Smooth muscle cell (in vitro differentiated cells): ENCODE measurements around the gene AKAP4. TPM values are rescaled to one million over a fixed set of nuclear protein-coding genes. Genes with fewer than 3 reads are reported as not detected.

Source experiments
- DNase-seq: peaks from one replicate; lab custom pipeline; 2025; ENCODE audit not compliant: unreplicated experiment; lab: John Stamatoyannopoulos, UW
- H2AFZ ChIP-seq: fragments of 200-600 bp; sonication (generic); 2 replicates; pipeline ENCODE4 v1.6.0; 2016; ENCODE audit warnings: antibody characterized with exemption, low read depth, mild to moderate bottlenecking
- H3F3A ChIP-seq: fragments of 200-600 bp; sonication (generic); 2 replicates; pipeline ENCODE4 v1.6.0; 2017; ENCODE audit warnings: antibody characterized with exemption, low read depth
- H3K27ac ChIP-seq: fragments of 200-600 bp; sonication (generic); 2 replicates; pipeline ENCODE4 v1.5.1; 2016; ENCODE audit warnings: low read depth, mild to moderate bottlenecking
- H3K27me3 ChIP-seq: fragments of 200-600 bp; sonication (generic); 2 replicates; pipeline ENCODE4 v1.6.1; 2016; ENCODE audit warnings: low read depth, mild to moderate bottlenecking
- H3K36me3 ChIP-seq: fragments of 200-600 bp; sonication (generic); 2 replicates; pipeline ENCODE4 v1.5.1; 2016; ENCODE audit warnings: low read depth
- H3K4me1 ChIP-seq: fragments of 200-600 bp; sonication (generic); 2 replicates; pipeline ENCODE4 v1.5.1; 2016; ENCODE audit warnings: low read depth
- H3K4me2 ChIP-seq: fragments of 200-600 bp; sonication (generic); 2 replicates; pipeline ENCODE4 v1.6.0; 2016; ENCODE audit warnings: mild to moderate bottlenecking
- H3K4me3 ChIP-seq: fragments of 200-600 bp; sonication (generic); 2 replicates; pipeline ENCODE4 v1.5.1; 2016; ENCODE audit warnings: mild to moderate bottlenecking
- H3K79me2 ChIP-seq: fragments of 200-600 bp; sonication (generic); 2 replicates; pipeline ENCODE4 v1.6.0; 2016; ENCODE audit warnings: low read depth, mild to moderate bottlenecking
- H3K9ac ChIP-seq: fragments of 200-600 bp; sonication (generic); 2 replicates; pipeline ENCODE4 v1.6.0; 2016; ENCODE audit warnings: low read depth
- H3K9me3 ChIP-seq: fragments of 200-600 bp; sonication (generic); replicated peaks from 2 replicates; pipeline ENCODE4 v1.5.1; 2016; ENCODE audit warnings: low read depth
- H4K20me1 ChIP-seq: fragments of 200-600 bp; sonication (generic); 2 replicates; pipeline ENCODE4 v1.6.0; 2016; ENCODE audit warnings: low read depth
- CTCF ChIP-seq: fragments of 200-600 bp; sonication (generic); IDR thresholded peaks from 2 replicates; pipeline ENCODE4 v1.5.1; 2017; ENCODE audit warnings: borderline replicate concordance, mild to moderate bottlenecking, antibody characterized with exemption; ENCODE audit not compliant: insufficient read depth, poor library complexity, severe bottlenecking
- WGBS: methylation state at CpG from one replicate; pipeline ENCODE4 v1.1.7; 2016; ENCODE audit warnings: low lambda C conversion rate; 5-methylcytosine and 5-hydroxymethylcytosine counted together
- polyA plus RNA-seq: library from polyadenylated mRNA; unstranded; fragments of >200 nt; fragmentation: Nextera tagmentation; extraction: Ambion mirVana; gene quantifications from 2 replicates; pipeline ENCODE4 v1.2.1, GENCODE V29; 2016
- total RNA-seq: library from RNA; depleted of rRNA; stranded (reverse); fragments of >200 nt; gene quantifications from 2 replicates; pipeline ENCODE4 v1.2.3, GENCODE V29; 2014

The AKAP4 gene
- total RNA-seq (not detected in 2 replicates), polyA plus RNA-seq (not detected in 2 replicates)

GRCh38 chrX:50200907-50201306 is at the start of gene AKAP4:
AKAP4 (minus strand) TSS chrX:50201007; CDS start chrX:50200889, 118 bp downstream.
- no peaks in the 10 kb centered on the region for H3K9me3 ChIP-seq
- H3K9ac ChIP-seq = no peak within 1 kb of the TSS
- H3K27me3 ChIP-seq = no peaks in the 10 kb centered on the region
- no peaks in the 10 kb centered on the region for H4K20me1 ChIP-seq
- DNase-seq = no peak
- no peaks in the 10 kb centered on the region for H3K4me1 ChIP-seq
- no peaks in the 10 kb centered on the region for H3K36me3 ChIP-seq
- H3K27ac ChIP-seq = peak within 1 kb of the TSS; percentile 47
- no peak within 1 kb of the TSS for H2AFZ ChIP-seq
- no peak within 1 kb of the TSS for H3K4me2 ChIP-seq
- H3K79me2 ChIP-seq = no peaks in the 10 kb centered on the region
- TF ChIP-seq CTCF = no peak
- WGBS = 84% methylated on average over 1 of the region's 1 CpG
- no peaks in the 10 kb centered on the region for H3F3A ChIP-seq
- no peak within 1 kb of the TSS for H3K4me3 ChIP-seq

GRCh38 chrX:50211510-50211909 is 10.7 kb upstream of the AKAP4 start:
- no peaks in the 10 kb centered on the region for H3K27me3 ChIP-seq
- no peaks in the 10 kb centered on the region for H3K36me3 ChIP-seq
- H3F3A ChIP-seq = no peaks in the 10 kb centered on the region
- no peak overlapping the region for H3K4me2 ChIP-seq
- peak; percentile 24 for TF ChIP-seq CTCF
- no peak overlapping the region for H3K9ac ChIP-seq
- no peaks in the 10 kb centered on the region for H3K9me3 ChIP-seq
- 47% methylated on average over 8 of the region's 8 CpGs for WGBS
- no peak overlapping the region for H2AFZ ChIP-seq
- no peak overlapping the region for H3K27ac ChIP-seq
- DNase-seq = no peak
- no peak overlapping the region for H3K4me3 ChIP-seq
- H3K4me1 ChIP-seq = no peaks in the 10 kb centered on the region
- no peaks in the 10 kb centered on the region for H4K20me1 ChIP-seq
- H3K79me2 ChIP-seq = no peaks in the 10 kb centered on the region

GRCh38 chrX:50206753-50207152 is 5.9 kb upstream of the AKAP4 start:
- H3K4me1 ChIP-seq = no peaks in the 10 kb centered on the region
- no peak overlapping the region for H3K4me3 ChIP-seq
- DNase-seq = no peak
- H2AFZ ChIP-seq = no peak overlapping the region
- no peaks in the 10 kb centered on the region for H4K20me1 ChIP-seq
- H3K9ac ChIP-seq = no peak overlapping the region
- no peaks in the 10 kb centered on the region for H3K36me3 ChIP-seq
- no peaks in the 10 kb centered on the region for H3F3A ChIP-seq
- no peak for TF ChIP-seq CTCF
- no peaks in the 10 kb centered on the region for H3K9me3 ChIP-seq
- no peaks in the 10 kb centered on the region for H3K79me2 ChIP-seq
- no peaks in the 10 kb centered on the region for H3K27me3 ChIP-seq
- WGBS = 87% methylated on average over 11 of the region's 11 CpGs
- no peak overlapping the region for H3K4me2 ChIP-seq
- no peak overlapping the region for H3K27ac ChIP-seq

- no peaks in the 10 kb centered on the region for H3K79me2 ChIP-seq
- WGBS = 38% methylated on average over 19 of the region's 19 CpGs
- H3K9me3 ChIP-seq = no peaks in the 10 kb centered on the region
- peak; percentile 51 for TF ChIP-seq CTCF
- peak within 1 kb of the TSS; percentile 71 for H3K4me2 ChIP-seq
- H3K4me1 ChIP-seq = no peaks in the 10 kb centered on the region
- peak within 1 kb of the TSS; percentile 40 for H3K4me3 ChIP-seq
- no peaks in the 10 kb centered on the region for H4K20me1 ChIP-seq
- no peaks in the 10 kb centered on the region for H3K36me3 ChIP-seq
- H2AFZ ChIP-seq = peak within 1 kb of the TSS; percentile 69
- peak; percentile 1 for DNase-seq
- no peaks in the 10 kb centered on the region for H3F3A ChIP-seq
- H3K27ac ChIP-seq = no peak within 1 kb of the TSS
- H3K9ac ChIP-seq = no peak within 1 kb of the TSS
- no peaks in the 10 kb centered on the region for H3K27me3 ChIP-seq
Observed at GRCh38 chrX:50204364-50204899, 3.6 kb upstream of the AKAP4 start, which contains the start of gene CCNB3. CCNB3 (plus strand) TSS chrX:50204765; CDS start chrX:50285164, 80,399 bp downstream.
